Measurements from ENCODE around the gene NRBP1. TPM values are rescaled to one million over a fixed set of nuclear protein-coding genes. Genes with fewer than 3 reads are reported as not detected.
A peak's percentile ranks its signal among the peaks of the same experiment; 100 is the strongest.

NRBP1 gene
- total and polyA plus RNA-seq, 8 donors, result 12.5 to 69.8 (median 49.9) TPM

GRCh38 chr2:27393225-27393624 is 35.2 kb upstream of the NRBP1 start:
- Histone ChIP-seq H3K36me3 (peaks cover 3 to 14% (median 11%) of the 10 kb centered on the region in 4 donors), H3K27ac (no peak overlapping the region), H3K27me3 (no peaks in the 10 kb centered on the region), H3K9me3 (no peaks in the 10 kb centered on the region), H3K4me1 (peaks cover 0 to 5% (median 0%) of the 10 kb centered on the region in 4 donors), H3K4me3 (no peak overlapping the region)
- no peak for DNase-seq
- intact Hi-C loops (cut with DNase I; ENCODE audit: low total_unique reads), result no loop called here
- no peak for TF ChIP-seq POLR2A (IDR thresholded peaks at IDR 0.05)
- TF ChIP-seq CTCF (IDR thresholded peaks at IDR 0.05), result no peak
- TF ChIP-seq POLR2AphosphoS5 (IDR thresholded peaks at IDR 0.05), result no peak
- TF ChIP-seq EP300 (IDR thresholded peaks at IDR 0.05), result no peak
- 93 to 99% (median 98%) methylated on average over 28 to 33 of the region's 33 CpGs for WGBS, 5 donors

- no peaks in the 10 kb centered on the region for H3K9me3 ChIP-seq
- H3K4me3 ChIP-seq, result no peak overlapping the region
- no peak for DNase-seq
- H3K27ac ChIP-seq, result no peak overlapping the region
- intact Hi-C loops (cut with DNase I; ENCODE audit: low total_unique reads), result no loop called here
- H3K36me3 ChIP-seq, result peaks cover 0 to 5% (median 2%) of the 10 kb centered on the region in 4 donors
- H3K4me1 ChIP-seq, result peaks cover 0 to 11% (median 0%) of the 10 kb centered on the region in 4 donors
- TF ChIP-seq POLR2AphosphoS5 (IDR thresholded peaks at IDR 0.05), result no peak
- no peak for TF ChIP-seq POLR2A (IDR thresholded peaks at IDR 0.05)
- TF ChIP-seq EP300 (IDR thresholded peaks at IDR 0.05), result no peak
- TF ChIP-seq CTCF (IDR thresholded peaks at IDR 0.05), result no peak
- WGBS, 5 donors, result 91 to 96% (median 92%) methylated on average over 5 of the region's 5 CpGs
- no peaks in the 10 kb centered on the region for H3K27me3 ChIP-seq
Observed at GRCh38 chr2:27398962-27399361, 29.5 kb upstream of the NRBP1 start.

GRCh38 chr2:27400348-27401135 is 27.9 kb upstream of the NRBP1 start:
- intact Hi-C loops (cut with DNase I; ENCODE audit: low total_unique reads), result no loop called here
- peaks cover 5 to 17% (median 12%) of the 10 kb centered on the region in 4 donors for H3K36me3 ChIP-seq
- 98 to 100% (median 100%) methylated on average over 2 of the region's 2 CpGs for WGBS, 5 donors
- TF ChIP-seq CTCF (IDR thresholded peaks at IDR 0.05), result no peak
- no peak for TF ChIP-seq POLR2AphosphoS5 (IDR thresholded peaks at IDR 0.05)
- no peak for TF ChIP-seq POLR2A (IDR thresholded peaks at IDR 0.05)
- TF ChIP-seq EP300 (IDR thresholded peaks at IDR 0.05), result no peak
- no peak overlapping the region for H3K27ac ChIP-seq
- no peaks in the 10 kb centered on the region for H3K9me3 ChIP-seq
- H3K27me3 ChIP-seq, result no peaks in the 10 kb centered on the region
- no peak overlapping the region for H3K4me3 ChIP-seq
- no peak for DNase-seq
- peaks cover 0 to 13% (median 2%) of the 10 kb centered on the region in 4 donors for H3K4me1 ChIP-seq

- 46 to 51% (median 47%) methylated on average over 16 of the region's 16 CpGs for WGBS, 5 donors
- H3K4me3 ChIP-seq, result peak overlapping the region; percentile 92 to 100 (median 97)
- H3K27me3 ChIP-seq, result no peaks in the 10 kb centered on the region
- peaks cover 13 to 48% (median 36%) of the 10 kb centered on the region in 4 donors for H3K4me1 ChIP-seq
- peak in 1 of 2 donors; percentile 75 for DNase-seq
- intact Hi-C loops (cut with DNase I; ENCODE audit: low total_unique reads), result no loop called here
- H3K36me3 ChIP-seq, result peaks cover 5 to 16% (median 12%) of the 10 kb centered on the region in 4 donors
- TF ChIP-seq POLR2AphosphoS5 (IDR thresholded peaks at IDR 0.05) (no peak), CTCF (IDR thresholded peaks at IDR 0.05) (peak in 5 of 7 experiments; percentile 30 to 57 (median 47))
- peak overlapping the region in 2 of 5 donors; percentile 90 to 91 for H3K27ac ChIP-seq
- no peaks in the 10 kb centered on the region for H3K9me3 ChIP-seq
Observed at GRCh38 chr2:27407798-27408491, 20.5 kb upstream of the NRBP1 start.

Measured in stomach (tissue), 9 donors.